ENCODE data around the gene ZFPM1.

DNA sequence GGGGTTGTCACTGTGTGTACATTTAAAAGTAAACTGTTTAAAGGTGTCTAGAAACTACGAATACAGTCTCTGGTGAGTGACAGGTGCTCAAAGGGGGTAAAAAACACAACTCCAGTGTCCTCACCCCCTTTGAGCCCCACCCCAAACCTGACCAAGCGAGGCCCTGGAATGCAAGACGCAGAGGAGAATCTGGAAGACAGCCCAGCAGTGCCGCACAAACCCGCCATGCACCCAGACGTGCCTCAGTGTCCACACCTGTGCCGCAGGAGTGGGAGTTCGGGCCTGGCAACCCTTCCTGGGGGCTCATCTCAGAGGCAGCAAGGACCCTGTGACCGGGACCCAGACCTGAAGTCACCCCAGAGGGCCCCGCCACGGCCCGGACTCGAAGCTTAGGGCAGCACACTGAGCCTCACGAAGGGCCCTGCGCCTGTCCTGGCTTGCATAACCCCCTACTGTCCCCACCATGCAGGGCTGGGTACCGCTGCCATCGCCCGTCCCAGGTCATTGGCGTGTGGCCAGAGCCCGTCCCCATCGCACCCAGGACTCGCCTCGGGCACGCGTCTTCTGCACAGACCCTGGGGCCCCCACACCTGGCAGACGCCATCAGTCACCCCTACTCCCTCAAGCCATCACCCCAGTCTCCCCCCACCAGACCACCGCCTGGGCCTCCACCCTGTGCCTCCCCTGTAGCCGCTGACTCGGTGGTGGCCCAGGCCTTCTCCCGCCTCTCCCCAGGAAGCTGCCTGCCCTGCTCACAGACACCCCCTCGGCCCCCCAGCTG is 84.1 kb downstream of the ZFPM1 start:
- TF ChIP-seq, protein P1, sequence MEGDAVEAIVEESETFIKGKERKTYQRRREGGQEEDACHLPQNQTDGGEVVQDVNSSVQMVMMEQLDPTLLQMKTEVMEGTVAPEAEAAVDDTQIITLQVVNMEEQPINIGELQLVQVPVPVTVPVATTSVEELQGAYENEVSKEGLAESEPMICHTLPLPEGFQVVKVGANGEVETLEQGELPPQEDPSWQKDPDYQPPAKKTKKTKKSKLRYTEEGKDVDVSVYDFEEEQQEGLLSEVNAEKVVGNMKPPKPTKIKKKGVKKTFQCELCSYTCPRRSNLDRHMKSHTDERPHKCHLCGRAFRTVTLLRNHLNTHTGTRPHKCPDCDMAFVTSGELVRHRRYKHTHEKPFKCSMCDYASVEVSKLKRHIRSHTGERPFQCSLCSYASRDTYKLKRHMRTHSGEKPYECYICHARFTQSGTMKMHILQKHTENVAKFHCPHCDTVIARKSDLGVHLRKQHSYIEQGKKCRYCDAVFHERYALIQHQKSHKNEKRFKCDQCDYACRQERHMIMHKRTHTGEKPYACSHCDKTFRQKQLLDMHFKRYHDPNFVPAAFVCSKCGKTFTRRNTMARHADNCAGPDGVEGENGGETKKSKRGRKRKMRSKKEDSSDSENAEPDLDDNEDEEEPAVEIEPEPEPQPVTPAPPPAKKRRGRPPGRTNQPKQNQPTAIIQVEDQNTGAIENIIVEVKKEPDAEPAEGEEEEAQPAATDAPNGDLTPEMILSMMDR (IDR thresholded peaks at IDR 0.05; ENCODE audit: low read depth, low read length) = no peak
- no peak for TF ChIP-seq EZH2phosphoT487 (IDR thresholded peaks at IDR 0.05; ENCODE audit: low read depth)

Measured in OCI-LY3 (cell line).